Aorta (tissue), 5 donors: ENCODE measurements around the gene ADPRHL1. TPM values are rescaled to one million over a fixed set of nuclear protein-coding genes. Genes with fewer than 3 reads are reported as not detected.

Experiments
- ATAC-seq: fragments of 200-7000 bp; cut with Tn5 transposase; one replicate; pipeline ENCODE4 v1.9.1; 2022; ENCODE audit warnings: moderate library complexity; ENCODE audit not compliant: low FRiP score
- DNase-seq, 2 donors: peaks; one replicate each; pipeline ENCODE4 v3.0.0-alpha.2; 2020
- H3K27ac ChIP-seq, 2 donors: one replicate each; pipeline ENCODE4 v1.5.1; 2013; ENCODE audit warnings: low read length in 2 of 2, mild to moderate bottlenecking in 2 of 2, moderate library complexity in 2 of 2, control low read depth in 1 of 2, inconsistent platforms in 1 of 2, low read depth in 1 of 2
- H3K27me3 ChIP-seq, 2 donors: one replicate each; pipeline ENCODE4 v1.6.1; 2013; ENCODE audit warnings: control low read depth in 1 of 2, low read length in 1 of 2, mild to moderate bottlenecking in 1 of 2, moderate library complexity in 1 of 2; ENCODE audit not compliant: insufficient read depth in 2 of 2, control insufficient read depth in 1 of 2
- H3K36me3 ChIP-seq, 2 donors: one replicate each; pipeline ENCODE4 v1.6.1; 2013; ENCODE audit warnings: control low read depth in 1 of 2, low read length in 1 of 2, mild to moderate bottlenecking in 1 of 2; ENCODE audit not compliant: insufficient read depth in 2 of 2, control insufficient read depth in 1 of 2
- H3K4me1 ChIP-seq, 2 donors: one replicate each; pipeline ENCODE4 v1.6.1; 2013; ENCODE audit warnings: low read length in 2 of 2, control low read depth in 1 of 2, mild to moderate bottlenecking in 1 of 2, moderate library complexity in 1 of 2; ENCODE audit not compliant: insufficient read depth in 2 of 2, control insufficient read depth in 1 of 2
- H3K4me3 ChIP-seq, 2 donors: one replicate each; pipeline ENCODE4 v1.5.1; 2013; ENCODE audit warnings: low read length in 2 of 2, control low read depth in 1 of 2, mild to moderate bottlenecking in 1 of 2
- H3K9me3 ChIP-seq: one replicate; pipeline ENCODE4 v1.6.1; 2013; ENCODE audit warnings: mild to moderate bottlenecking, low read length; ENCODE audit not compliant: control insufficient read depth
- WGBS, 2 donors: extraction: QIAGEN DNeasy Blood & Tissue Kit; methylation state at CpG; one replicate each; pipeline ENCODE4 v1.1.7; 2013; 5-methylcytosine and 5-hydroxymethylcytosine counted together
- intact Hi-C, 2 donors: fragments of 100-400 bp; cut with DNase I; formaldehyde crosslinking; loops; one replicate each; pipeline versions ENCODE4 v1.14.2 to v1.15.0; 2022
- polyA plus RNA-seq, 2 donors: library from polyadenylated mRNA; stranded (reverse); fragments of 200-250 nt; gene quantifications; one replicate each; pipeline ENCODE4 v1.2.3, GENCODE V29; 2013
- total RNA-seq, 2 donors: library from RNA; stranded (reverse); fragmentation: NEBNext Ultra II Directional; extraction: Animal tissue kit (Norgen Biotek cat#: 25700); gene quantifications; one replicate each; pipeline ENCODE4 v1.2.1, GENCODE V29; 2021
- donor health status: healthy with polysubstance abuse.
- donor health status: Bipolar disorder and iron deficiency.
- donor health status: DM: no; HTN: no; CAD: no.
- donor health status: DM: no; HTN: no; CAD: no.
- donor health status: DM: yes; HTN: yes; CAD: no.

Gene ADPRHL1
- total and polyA plus RNA-seq, 4 donors, result 2.0 to 10.8 (median 3.2) TPM

DNA sequence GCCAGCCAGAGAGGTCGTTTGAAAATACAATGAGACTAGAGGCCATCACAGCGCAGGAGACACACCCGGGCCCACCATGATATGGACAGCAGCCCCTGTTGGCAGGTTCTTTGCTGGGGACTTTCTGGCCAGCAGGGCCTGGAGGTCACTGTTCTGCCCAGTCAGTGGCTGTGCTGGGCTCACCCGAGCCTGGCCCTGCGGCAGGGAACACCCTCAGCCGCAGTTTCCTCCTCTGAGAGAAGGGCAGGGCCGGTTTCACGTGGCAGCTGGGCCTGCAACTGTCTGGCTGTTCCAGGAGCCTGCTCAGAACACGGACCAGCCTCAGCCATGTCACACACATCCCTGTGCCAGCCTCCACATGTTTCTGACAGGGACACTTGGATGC lies 39.4 kb downstream of the ADPRHL1 start:
- DNase-seq, result peak; percentile 83 to 87
- Histone ChIP-seq H3K4me3 (no peak overlapping the region), H3K27me3 (no peaks in the 10 kb centered on the region), H3K36me3 (no peaks in the 10 kb centered on the region), H3K4me1 (peaks cover 0 to 1% of the 10 kb centered on the region in 2 donors), H3K27ac (peak overlapping the region; percentile 18 to 100), H3K9me3 (no peaks in the 10 kb centered on the region)
- ATAC-seq, result peak; percentile 79
- intact Hi-C loops, result loop anchor here in 1 of 2 donors (5.0 kb wide), 1 partner anchor 78 kb away; the partner anchor contains the start of gene DCUN1D2
- WGBS, 2 donors, result 5% methylated on average over 9 of the region's 9 CpGs

DNA sequence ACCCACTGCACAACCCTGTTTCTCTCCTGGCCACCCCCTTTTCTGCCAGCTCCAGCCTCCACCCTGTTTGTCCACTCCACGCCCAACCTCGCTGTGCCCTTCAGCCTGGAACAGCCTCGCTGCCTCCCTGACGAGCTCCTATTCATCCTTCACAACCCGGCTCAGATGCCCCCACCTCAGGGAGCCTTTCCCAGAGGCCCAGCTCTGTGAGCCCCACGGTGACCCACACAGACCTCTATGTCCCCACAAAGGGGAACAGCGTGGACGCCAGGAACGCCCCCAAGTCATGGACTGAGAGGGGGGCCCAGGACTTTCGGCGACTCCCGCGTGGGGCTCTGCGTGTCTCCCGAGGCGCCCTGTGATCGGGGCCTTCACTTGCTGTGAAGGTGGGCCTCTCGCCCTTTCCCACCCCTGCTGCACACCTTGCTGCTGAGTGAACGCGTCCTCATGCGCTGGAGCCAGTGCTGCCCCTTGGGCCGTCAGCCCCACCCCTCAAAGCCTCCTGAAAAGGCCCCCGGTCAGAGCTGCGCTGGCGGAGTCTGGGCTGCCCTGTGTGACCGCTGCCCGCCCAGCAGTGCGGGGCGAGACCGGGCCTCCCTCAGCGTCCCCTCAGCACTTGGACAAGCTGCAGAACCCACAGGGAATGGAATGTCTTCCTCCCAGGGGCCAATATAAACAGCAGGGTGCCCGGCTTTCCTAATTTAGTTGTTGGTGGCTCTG lies 40.0 kb downstream of the ADPRHL1 start:
- Histone ChIP-seq H3K9me3 (no peaks in the 10 kb centered on the region), H3K4me1 (peaks cover 0 to 1% of the 10 kb centered on the region in 2 donors), H3K27ac (peak overlapping the region in 1 of 2 donors; percentile 100), H3K4me3 (no peak overlapping the region), H3K36me3 (no peaks in the 10 kb centered on the region), H3K27me3 (no peaks in the 10 kb centered on the region)
- DNase-seq (peak; percentile 78 to 90), ATAC-seq (peak; percentile 89)
- 53 to 56% methylated on average over 32 of the region's 32 CpGs for WGBS, 2 donors
- intact Hi-C loops, result loop anchor here in 1 of 2 donors (5.0 kb wide), 1 partner anchor 79 kb away; the partner anchor contains the start of gene DCUN1D2

DNA sequence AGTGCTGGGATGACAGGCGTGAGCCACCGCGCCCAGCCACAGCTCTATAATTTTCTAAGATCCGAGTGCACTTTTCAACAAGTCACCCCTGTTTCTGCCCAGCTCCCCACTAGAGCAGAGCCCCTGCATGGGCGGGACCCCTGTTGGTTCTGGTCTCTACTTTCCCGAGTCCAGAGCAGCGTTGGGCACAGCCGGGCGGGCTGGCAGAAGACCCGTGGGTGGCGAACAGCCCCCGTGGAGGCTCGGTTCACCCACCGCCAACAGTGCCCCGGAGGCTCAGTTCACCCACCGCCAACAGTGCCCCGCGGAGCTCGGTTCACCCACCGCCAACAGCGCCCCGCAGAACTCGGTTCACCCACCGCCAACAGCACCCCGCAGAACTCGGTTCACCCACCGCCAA lies 40.8 kb downstream of the ADPRHL1 start:
- H3K27ac ChIP-seq, result peak overlapping the region in 1 of 2 donors; percentile 43
- no peaks in the 10 kb centered on the region for H3K27me3 ChIP-seq
- no peaks in the 10 kb centered on the region for H3K36me3 ChIP-seq
- 98% methylated on average over 23 to 27 of the region's 27 CpGs for WGBS, 2 donors
- no peaks in the 10 kb centered on the region for H3K9me3 ChIP-seq
- H3K4me3 ChIP-seq, result no peak overlapping the region
- intact Hi-C loops, result loop anchor here in 1 of 2 donors (5.0 kb wide), 1 partner anchor 80 kb away; the partner anchor contains the start of gene DCUN1D2
- DNase-seq, result peak; percentile 33 to 71
- no peak for ATAC-seq
- peaks cover 0 to 1% of the 10 kb centered on the region in 2 donors for H3K4me1 ChIP-seq

- ATAC-seq, result peak; percentile 4
- H3K27ac ChIP-seq, result peak overlapping the region; percentile 79 to 84
Observed at GRCh38 chr13:113411216-113412023, 41.9 kb downstream of the ADPRHL1 start.

GRCh38 chr13:113410472-113411201 lies 42.7 kb downstream of the ADPRHL1 start:
- ATAC-seq, result peak; percentile 43

More at GRCh38 chr13:113411216-113412023, 41.9 kb downstream of the ADPRHL1 start:
- Histone ChIP-seq H3K9me3 (no peaks in the 10 kb centered on the region), H3K27me3 (no peaks in the 10 kb centered on the region), H3K36me3 (no peaks in the 10 kb centered on the region), H3K4me1 (peaks cover 0 to 1% of the 10 kb centered on the region in 2 donors), H3K4me3 (no peak overlapping the region)
- intact Hi-C loops, result loop anchor here in 1 of 2 donors (5.0 kb wide), 1 partner anchor 81 kb away; the partner anchor contains the start of gene DCUN1D2
- 60 to 66% methylated on average over 30 of the region's 30 CpGs for WGBS, 2 donors
- peak; percentile 71 to 91 for DNase-seq

GRCh38 chr13:113408562-113408961 lies 44.7 kb downstream of the ADPRHL1 start:
- ATAC-seq (no peak), DNase-seq (peak in 1 of 2 donors; percentile 20)
- peaks cover 0 to 1% of the 10 kb centered on the region in 2 donors for H3K4me1 ChIP-seq
- no peaks in the 10 kb centered on the region for H3K27me3 ChIP-seq
- WGBS, 2 donors, result 82 to 93% methylated on average over 3 of the region's 3 CpGs
- intact Hi-C loops, result no loop called here
- no peaks in the 10 kb centered on the region for H3K36me3 ChIP-seq
- no peak overlapping the region for H3K27ac ChIP-seq
- H3K4me3 ChIP-seq, result no peak overlapping the region
- H3K9me3 ChIP-seq, result no peaks in the 10 kb centered on the region

More at GRCh38 chr13:113410472-113411201, 42.7 kb downstream of the ADPRHL1 start:
- Histone ChIP-seq H3K36me3 (no peaks in the 10 kb centered on the region), H3K4me3 (no peak overlapping the region), H3K9me3 (no peaks in the 10 kb centered on the region), H3K4me1 (peaks cover 0 to 1% of the 10 kb centered on the region in 2 donors), H3K27ac (peak overlapping the region; percentile 24 to 84), H3K27me3 (no peaks in the 10 kb centered on the region)
- DNase-seq, result peak; percentile 79 to 91
- intact Hi-C loops, result loop anchor here in 1 of 2 donors (5.0 kb wide), 1 partner anchor 82 kb away; the partner anchor contains the start of gene DCUN1D2
- WGBS, 2 donors, result 28 to 37% methylated on average over 34 of the region's 34 CpGs

DNA sequence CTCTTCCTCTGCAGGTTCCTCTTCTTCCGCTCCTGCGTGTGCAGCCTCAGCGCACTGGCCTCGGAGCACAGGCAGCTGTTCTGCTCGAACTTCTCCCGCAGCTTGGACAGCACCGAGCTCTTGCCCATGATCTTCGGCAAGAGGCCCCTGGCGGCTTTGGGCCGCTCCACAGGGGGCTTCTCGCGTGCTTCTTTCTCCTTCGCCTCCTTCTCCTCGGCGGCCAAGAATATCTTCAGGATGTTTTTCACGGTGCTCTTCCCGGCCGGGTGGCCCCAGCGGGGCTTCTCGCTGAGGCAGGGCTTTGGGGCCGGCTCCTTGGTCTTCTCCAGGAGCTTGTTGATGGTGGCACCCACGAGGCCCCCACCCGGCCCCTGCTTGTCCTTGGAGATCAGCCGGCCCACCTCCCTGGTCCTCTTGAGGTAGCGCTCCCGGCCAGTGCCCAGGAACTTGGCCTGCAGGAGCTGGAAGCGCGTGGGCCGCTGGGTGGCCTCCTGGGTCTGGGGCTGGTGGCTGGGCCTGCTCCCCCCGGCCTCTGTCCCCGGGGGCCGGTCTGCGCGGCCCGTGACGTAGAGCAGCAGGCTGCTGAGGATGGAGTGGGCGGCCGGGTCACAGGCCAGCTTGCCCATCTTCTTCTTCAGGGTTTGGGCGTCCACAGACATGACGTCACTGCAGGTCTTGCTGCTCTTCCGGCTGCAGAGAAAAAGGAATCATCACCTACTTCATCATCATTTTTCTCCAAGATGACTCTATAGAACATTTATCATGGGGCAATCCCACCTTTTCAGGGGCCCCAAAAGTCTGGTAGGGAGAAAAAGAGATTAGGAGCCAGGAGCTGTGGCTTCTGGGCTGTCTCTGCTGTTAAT lies 45.5 kb downstream of the ADPRHL1 start:
- Histone ChIP-seq H3K27me3 (no peaks in the 10 kb centered on the region), H3K27ac (no peak overlapping the region), H3K4me1 (peaks cover 0 to 1% of the 10 kb centered on the region in 2 donors), H3K4me3 (no peak overlapping the region), H3K36me3 (no peaks in the 10 kb centered on the region), H3K9me3 (no peaks in the 10 kb centered on the region)
- no peak for ATAC-seq
- 89 to 90% methylated on average over 35 to 41 of the region's 41 CpGs for WGBS, 2 donors
- DNase-seq, result peak in 1 of 2 donors; percentile 74
- intact Hi-C loops, result no loop called here
